IMR-90 (cell line): ENCODE results near the gene CLSTN1. TPM values are rescaled to one million over a fixed set of nuclear protein-coding genes. Genes with fewer than 3 reads are reported as not detected.

Experiments used
- ATAC-seq: fragments of 200-7000 bp; cut with Tn5 transposase; 2 replicates; pipeline ENCODE4 v1.9.1; 2020; ENCODE audit warnings: low read depth, mild to moderate bottlenecking, moderate library complexity
- BruUV-seq: library from RNA; stranded (reverse); fragments of 400-500 nt; replicated peaks from 2 replicates; lab custom pipeline; 2021; lab: Mats Ljungman, UMichigan
- CTCF ChIA-PET: fragments of 300-600 bp; formaldehyde crosslinking; extraction: SDS; loops from one replicate; lab custom pipeline; 2021; ENCODE audit warnings: antibody characterized with exemption; lab: Yijun Ruan, JAX
- POLR2A ChIA-PET: fragments of 300-600 bp; sonication (Branson Sonifier 250); formaldehyde crosslinking; loops from one replicate; lab custom pipeline; 2022; ENCODE audit warnings: antibody characterized with exemption; ENCODE audit not compliant: unreplicated experiment; lab: Charles Lee
- DNase-seq: peaks from one replicate; pipeline ENCODE4 v3.0.0; 2013
- H2AFZ ChIP-seq: replicated peaks from 2 replicates; pipeline ENCODE3; 2013; ENCODE audit warnings: low read length, mild to moderate bottlenecking; ENCODE audit not compliant: poor library complexity
- H2AK5ac ChIP-seq: 2 replicates; pipeline ENCODE4 v1.6.1; 2013; ENCODE audit warnings: low read depth, low read length, inconsistent platforms
- H2AK9ac ChIP-seq: replicated peaks from 2 replicates; pipeline ENCODE3; 2013; ENCODE audit warnings: mild to moderate bottlenecking, low read depth, low read length, moderate library complexity; ENCODE audit not compliant: poor library complexity
- H2BK120ac ChIP-seq: 2 replicates; pipeline ENCODE4 v1.6.1; 2013; ENCODE audit warnings: low read depth, low read length, inconsistent platforms
- H2BK15ac ChIP-seq: 3 replicates; pipeline ENCODE4 v1.6.1; 2013; ENCODE audit warnings: low read depth, low read length, inconsistent platforms
- H2BK20ac ChIP-seq: 2 replicates; pipeline ENCODE4 v1.6.1; 2013; ENCODE audit warnings: low read depth, mild to moderate bottlenecking, inconsistent platforms, low read length, moderate library complexity
- H2BK5ac ChIP-seq: 2 replicates; pipeline ENCODE4 v1.6.1; 2013; ENCODE audit warnings: mild to moderate bottlenecking, low read depth, low read length, inconsistent platforms; ENCODE audit not compliant: poor library complexity, severe bottlenecking
- H3K14ac ChIP-seq: replicated peaks from 2 replicates; pipeline ENCODE4 v1.6.1; 2013; ENCODE audit warnings: low read depth, low read length, inconsistent platforms
- H3K18ac ChIP-seq: 2 replicates; pipeline ENCODE4 v1.6.1; 2013; ENCODE audit warnings: low read depth, low read length, control low read depth
- H3K23ac ChIP-seq: 2 replicates; pipeline ENCODE4 v1.6.1; 2013; ENCODE audit warnings: low read depth, low read length, inconsistent platforms
- H3K27ac ChIP-seq: 2 replicates; pipeline ENCODE4 v1.5.1; 2013; ENCODE audit warnings: mild to moderate bottlenecking, control low read depth, low read length; ENCODE audit not compliant: insufficient read depth
- H3K27me3 ChIP-seq: 2 replicates; pipeline ENCODE4 v1.6.1; 2013; ENCODE audit warnings: low read length; ENCODE audit not compliant: control insufficient read depth, insufficient read depth
- H3K36me3 ChIP-seq: 2 replicates; pipeline ENCODE4 v1.6.1; 2013; ENCODE audit warnings: low read length, mixed read lengths; ENCODE audit not compliant: control insufficient read depth, insufficient read depth
- H3K4ac ChIP-seq: 2 replicates; pipeline ENCODE4 v1.6.1; 2013; ENCODE audit warnings: low read depth, low read length, inconsistent platforms
- H3K4me1 ChIP-seq: 2 replicates; pipeline ENCODE4 v1.6.1; 2013; ENCODE audit warnings: low read length, mixed read lengths; ENCODE audit not compliant: control insufficient read depth, insufficient read depth
- H3K4me2 ChIP-seq: 2 replicates; pipeline ENCODE4 v1.6.1; 2013; ENCODE audit warnings: low read depth, mild to moderate bottlenecking, control low read depth, low read length, moderate library complexity
- H3K4me3 ChIP-seq: 2 replicates; pipeline ENCODE4 v1.5.1; 2013; ENCODE audit warnings: low read depth, mild to moderate bottlenecking, control low read depth, low read length, moderate library complexity; ENCODE audit not compliant: insufficient read depth
- H3K56ac ChIP-seq: 2 replicates; pipeline ENCODE4 v1.6.1; 2013; ENCODE audit warnings: low read length, inconsistent platforms; ENCODE audit not compliant: insufficient read depth; ENCODE audit errors: extremely low read depth
- H3K79me1 ChIP-seq, 2 experiments: 2 replicates each; pipeline ENCODE4 v1.6.1; 2013; ENCODE audit warnings: low read length in 2 of 2, inconsistent platforms in 1 of 2, low read depth in 1 of 2
- H3K9ac ChIP-seq: 2 replicates; pipeline ENCODE4 v1.6.1; 2013; ENCODE audit warnings: low read depth, low read length, control low read depth
- H3K9me1 ChIP-seq: 2 replicates; pipeline ENCODE4 v1.6.1; 2013; ENCODE audit warnings: low read length, inconsistent platforms; ENCODE audit not compliant: insufficient read depth
- H3K9me3 ChIP-seq: 2 replicates; pipeline ENCODE4 v1.6.1; 2013; ENCODE audit warnings: low read length; ENCODE audit not compliant: control insufficient read depth, insufficient read depth
- H4K20me1 ChIP-seq: 2 replicates; pipeline ENCODE4 v1.6.1; 2013; ENCODE audit warnings: low read length, inconsistent platforms; ENCODE audit not compliant: insufficient read depth
- H4K5ac ChIP-seq: 2 replicates; pipeline ENCODE4 v1.6.1; 2013; ENCODE audit warnings: mild to moderate bottlenecking, low read depth, low read length, control low read depth
- H4K8ac ChIP-seq, 2 experiments: 2 replicates each; pipeline ENCODE4 v1.6.1; 2013; ENCODE audit warnings: low read depth in 2 of 2, low read length in 2 of 2, control low read depth in 1 of 2, inconsistent platforms in 1 of 2
- H4K91ac ChIP-seq: 2 replicates; pipeline ENCODE4 v1.6.1; 2013; ENCODE audit warnings: low read depth, low read length, inconsistent platforms; ENCODE audit not compliant: insufficient read depth
- BHLHE40 ChIP-seq: fragments of 150-350 bp; IDR thresholded peaks from 2 replicates; pipeline ENCODE4 v1.6.1; 2016; ENCODE audit warnings: mild to moderate bottlenecking, low read depth, low read length
- CEBPB ChIP-seq: IDR thresholded peaks from 2 replicates; pipeline ENCODE4 v1.6.1; 2012; ENCODE audit warnings: low read depth, low read length, improper control_type of control experiment
- CHD1 ChIP-seq: IDR thresholded peaks from 2 replicates; pipeline ENCODE4 v1.6.1; 2012; ENCODE audit warnings: low read depth, low read length, improper control_type of control experiment
- CTCF ChIP-seq: conservative IDR thresholded peaks from 2 replicates; pipeline ENCODE4 v1.5.1; 2012; ENCODE audit warnings: mild to moderate bottlenecking, low read depth, low read length, improper control_type of control experiment
- ELK1 ChIP-seq: fragments of 150-350 bp; IDR thresholded peaks from 2 replicates; pipeline ENCODE4 v1.6.1; 2016; ENCODE audit warnings: low read depth, mild to moderate bottlenecking, low read length, moderate library complexity, borderline replicate concordance
- FOS ChIP-seq: fragments of 150-350 bp; IDR thresholded peaks from 2 replicates; pipeline ENCODE4 v1.6.1; 2016; ENCODE audit warnings: low read depth, low read length
- MAFK ChIP-seq: IDR thresholded peaks from 2 replicates; pipeline ENCODE4 v1.6.1; 2012; ENCODE audit warnings: low read depth, low read length, improper control_type of control experiment
- MAZ ChIP-seq: IDR thresholded peaks from 2 replicates; pipeline ENCODE4 v1.6.1; 2012; ENCODE audit warnings: low read depth, mild to moderate bottlenecking, low read length, improper control_type of control experiment, moderate library complexity, borderline replicate concordance
- MXI1 ChIP-seq: IDR thresholded peaks from 2 replicates; pipeline ENCODE4 v1.6.1; 2012; ENCODE audit warnings: low read depth, mild to moderate bottlenecking, low read length, moderate library complexity, borderline replicate concordance
- POLR2A ChIP-seq: IDR thresholded peaks from 2 replicates; pipeline ENCODE4 v1.6.1; 2012; ENCODE audit warnings: mild to moderate bottlenecking, low read depth, low read length
- RAD21 ChIP-seq: IDR thresholded peaks from 2 replicates; pipeline ENCODE4 v1.6.1; 2012; ENCODE audit warnings: low read length, improper control_type of control experiment
- RCOR1 ChIP-seq: IDR thresholded peaks from 2 replicates; pipeline ENCODE4 v1.6.1; 2012; ENCODE audit warnings: mild to moderate bottlenecking, low read length, improper control_type of control experiment; ENCODE audit not compliant: insufficient replicate concordance
- RFX5 ChIP-seq: IDR thresholded peaks from 2 replicates; pipeline ENCODE4 v1.8.0; 2012; ENCODE audit warnings: low read depth, mild to moderate bottlenecking, low read length, moderate library complexity
- WGBS, 2 experiments: methylation state at CpG; one replicate each; pipeline versions ENCODE4 v1.1.5 to v1.1.7; 2013; ENCODE audit warnings: missing lambda C conversion rate in 2 of 2; ENCODE audit not compliant: insufficient read length in 1 of 2; ENCODE audit errors: extremely low coverage in 2 of 2; 5-methylcytosine and 5-hydroxymethylcytosine counted together
- dilution Hi-C: fragments of 300-500 bp; cut with HindIII; formaldehyde crosslinking; loops from one replicate; pipeline ENCODE4 v1.14.3; 2018; ENCODE audit warnings: low sequenced_read_pairs; ENCODE audit not compliant: unreplicated experiment
- in situ Hi-C: fragments of 300-500 bp; cut with MboI; formaldehyde crosslinking; loops from 3 replicates; pipeline ENCODE4 v1.14.3; 2019; ENCODE audit warnings: low sequenced_read_pairs, inconsistent platforms, mixed read lengths
- intact Hi-C: fragments of 100-400 bp; cut with micrococcal nuclease; formaldehyde crosslinking; loops from 2 replicates; pipeline ENCODE4 v1.10.0; 2022
- polyA plus RNA-seq, 3 experiments: library from polyadenylated mRNA; depleted of rRNA; stranded (reverse); fragments of >200 nt; gene quantifications; 2 replicates each; pipeline ENCODE4 v1.2.3, GENCODE V29; 2012; ENCODE audit warnings: low replicate concordance in 1 of 3
- total RNA-seq: library from RNA; depleted of rRNA; stranded (reverse); fragments of >200 nt; gene quantifications from 2 replicates; pipeline ENCODE4 v1.2.3, GENCODE V29; 2012

CLSTN1 gene
- total and polyA plus RNA-seq, 2 of the 4 experiments (the other 2 are of a cell fraction), result 30.1 to 72.2 TPM

GRCh38 chr1:9724706-9725476, 98.9 kb downstream of the CLSTN1 start (continued):
- TF ChIP-seq MAFK, result no peak

- no peaks in the 10 kb centered on the region for H3K79me1 ChIP-seq
- no peak overlapping the region for H2BK5ac ChIP-seq
- H3K23ac ChIP-seq, result no peak overlapping the region
- H3K4me3 ChIP-seq, result no peak overlapping the region
- peaks cover under 1% of the 10 kb centered on the region for H3K4me1 ChIP-seq
- H2BK15ac ChIP-seq, result no peak overlapping the region
- no peak overlapping the region for H2BK120ac ChIP-seq
- H3K4me2 ChIP-seq, result no peak overlapping the region
- no peak overlapping the region for H3K4ac ChIP-seq
- no peak overlapping the region for H4K5ac ChIP-seq
- 0 out of 2 replicates have a peak, but pooled peaks cover 3% of the 10 kb centered on the region for H3K9me1 ChIP-seq
- peaks cover 11% of the 10 kb centered on the region; the same call in 1 of the 2 replicates for H3K9me3 ChIP-seq
- ATAC-seq (no peak), DNase-seq (no peak)
- in situ Hi-C loops (loop anchor here (10.0 kb wide), 1 partner anchor 141 kb away; no protein-coding TSS in a partner anchor), intact Hi-C loops (no loop called here), dilution Hi-C loops (no loop called here)
- H2AK9ac ChIP-seq, result no peak overlapping the region
- H4K20me1 ChIP-seq, result peaks cover under 1% of the 10 kb centered on the region; the same call in 1 of the 2 replicates
- no peak overlapping the region for H3K14ac ChIP-seq
- H3K56ac ChIP-seq, result no peak overlapping the region
- H2AFZ ChIP-seq, result no peak overlapping the region
- H3K18ac ChIP-seq, result no peak overlapping the region
- ChIA-PET CTCF (no interaction called here), POLR2A (no interaction called here)
- no peak overlapping the region for H4K8ac ChIP-seq
- no peak overlapping the region for H4K91ac ChIP-seq
- peaks cover 49% of the 10 kb centered on the region for H3K36me3 ChIP-seq
- WGBS, 2 experiments, result 100% methylated on average over 2 of the region's 6 CpGs; no CpG with 5 or more reads in 1 of the 2 experiments
- no peak overlapping the region for H3K9ac ChIP-seq
- no peak overlapping the region for H2BK20ac ChIP-seq
- BruUV-seq, result no TSS peak
- H3K27ac ChIP-seq, result no peak overlapping the region
- no peak overlapping the region for H2AK5ac ChIP-seq
- H3K27me3 ChIP-seq, result no peaks in the 10 kb centered on the region
- TF ChIP-seq MAZ, result no peak
- TF ChIP-seq CTCF, result no peak
- no peak for TF ChIP-seq FOS
- TF ChIP-seq POLR2A, result no peak
- no peak for TF ChIP-seq CEBPB
- TF ChIP-seq BHLHE40, result no peak
- TF ChIP-seq RAD21, result no peak
- no peak for TF ChIP-seq MXI1
- no peak for TF ChIP-seq RCOR1
- no peak for TF ChIP-seq RFX5
- TF ChIP-seq ELK1, result no peak
- no peak for TF ChIP-seq CHD1
- TF ChIP-seq MAFK, result no peak
These were observed 99.8 kb downstream of the CLSTN1 start for GRCh38 chr1:9723926-9724325.
